Measurements from ENCODE around the gene SLC50A1. TPM values are rescaled to one million over a fixed set of nuclear protein-coding genes. Genes with fewer than 3 reads are reported as not detected.

Gene SLC50A1
- polyA plus RNA-seq, 1 donor (not counting 4 experiments of a cell fraction or from before 2014, with no cell fraction given) = 54.5 TPM

GRCh38 chr1:155127105-155127966, 8.3 kb upstream of the SLC50A1 start, which contains the start of gene EFNA1:
TSS of gene EFNA1 (plus strand) at chr1:155127876. CDS start at chr1:155127978, 102 bp downstream.
- peak within 1 kb of the TSS; percentile 73 for H2AFZ ChIP-seq (ENCODE audit: control insufficient read depth, low read length)
- no peaks in the 10 kb centered on the region for H3K9me3 ChIP-seq (ENCODE audit: control insufficient read depth, low read depth, low read length)
- H3K27ac ChIP-seq (ENCODE audit: control insufficient read depth, insufficient read depth, low read length) = peak within 1 kb of the TSS; percentile 99
- H3K36me3 ChIP-seq (ENCODE audit: control insufficient read depth in 2 of 2, extremely low read depth in 1 of 2, insufficient read depth in 2 of 2, low read length in 2 of 2) = peaks cover 9 to 17% of the 10 kb centered on the region in 2 experiments
- H3K79me2 ChIP-seq (ENCODE audit: control insufficient read depth, insufficient read depth, low read length) = peaks cover 38% of the 10 kb centered on the region
- FAIRE-seq (no peak), DNase-seq (ENCODE audit: low read depth, low spot score) (no peak)
- no peak for TF ChIP-seq CTCF (optimal IDR thresholded peaks at IDR 0.05 in 1 of 3, IDR thresholded peaks at IDR 0.05 in 1 of 3, conservative IDR thresholded peaks at IDR 0.05 in 1 of 3; ENCODE audit: extremely low read depth in 1 of 3, insufficient read depth in 2 of 3, low read length in 3 of 3)
- no peak for TF ChIP-seq EZH2 (IDR thresholded peaks at IDR 0.05; ENCODE audit: low read length)
- H3K4me1 ChIP-seq (ENCODE audit: control insufficient read depth, extremely low read depth, insufficient read depth, low read length) = peaks cover 64% of the 10 kb centered on the region
- peak within 1 kb of the TSS; percentile 88 to 94 (median 89) for H3K4me3 ChIP-seq (ENCODE audit: control insufficient read depth in 2 of 3, extremely low read depth in 1 of 3, insufficient read depth in 2 of 3, low read depth in 1 of 3, low read length in 3 of 3)
- dilution Hi-C loops (cut with MboI; ENCODE audit: extremely low pct_ligation_motif_present, low sequenced_read_pairs) = no loop called here
- H3K9me1 ChIP-seq (ENCODE audit: control insufficient read depth, extremely low read depth, insufficient read depth, low read length) = peaks cover 7% of the 10 kb centered on the region
- H4K20me1 ChIP-seq (ENCODE audit: control insufficient read depth, extremely low read depth, insufficient read depth, low read length) = no peaks in the 10 kb centered on the region
- no peaks in the 10 kb centered on the region for H3K27me3 ChIP-seq (ENCODE audit: control insufficient read depth, extremely low read depth, insufficient read depth, low read length)
- H3K9ac ChIP-seq (ENCODE audit: control insufficient read depth, extremely low read depth, insufficient read depth, low read length) = peak within 1 kb of the TSS; percentile 96
- peak within 1 kb of the TSS; percentile 98 for H3K4me2 ChIP-seq (ENCODE audit: control insufficient read depth, extremely low read depth, insufficient read depth, low read depth, low read length)

GRCh38 chr1:155127967-155128754, 7.5 kb upstream of the SLC50A1 start:
- H3K36me3 ChIP-seq (ENCODE audit: control insufficient read depth in 2 of 2, extremely low read depth in 1 of 2, insufficient read depth in 2 of 2, low read length in 2 of 2) = peaks cover 11 to 18% of the 10 kb centered on the region in 2 experiments
- no peaks in the 10 kb centered on the region for H4K20me1 ChIP-seq (ENCODE audit: control insufficient read depth, extremely low read depth, insufficient read depth, low read length)
- dilution Hi-C loops (cut with MboI; ENCODE audit: extremely low pct_ligation_motif_present, low sequenced_read_pairs) = no loop called here
- no peaks in the 10 kb centered on the region for H3K27me3 ChIP-seq (ENCODE audit: control insufficient read depth, extremely low read depth, insufficient read depth, low read length)
- FAIRE-seq (no peak), DNase-seq (ENCODE audit: low read depth, low spot score) (no peak)
- H3K9me1 ChIP-seq (ENCODE audit: control insufficient read depth, extremely low read depth, insufficient read depth, low read length) = peaks cover 7% of the 10 kb centered on the region
- peak overlapping the region; percentile 88 to 94 (median 89) for H3K4me3 ChIP-seq (ENCODE audit: control insufficient read depth in 2 of 3, extremely low read depth in 1 of 3, insufficient read depth in 2 of 3, low read depth in 1 of 3, low read length in 3 of 3)
- TF ChIP-seq EZH2 (IDR thresholded peaks at IDR 0.05; ENCODE audit: low read length) (no peak), CTCF (optimal IDR thresholded peaks at IDR 0.05 in 1 of 3, IDR thresholded peaks at IDR 0.05 in 1 of 3, conservative IDR thresholded peaks at IDR 0.05 in 1 of 3; ENCODE audit: extremely low read depth in 1 of 3, insufficient read depth in 2 of 3, low read length in 3 of 3) (no peak)
- H3K27ac ChIP-seq (ENCODE audit: control insufficient read depth, insufficient read depth, low read length) = peak overlapping the region; percentile 99
- H3K4me2 ChIP-seq (ENCODE audit: control insufficient read depth, extremely low read depth, insufficient read depth, low read depth, low read length) = peak overlapping the region; percentile 98
- peak overlapping the region; percentile 96 for H3K9ac ChIP-seq (ENCODE audit: control insufficient read depth, extremely low read depth, insufficient read depth, low read length)
- no peak overlapping the region for H2AFZ ChIP-seq (ENCODE audit: control insufficient read depth, low read length)
- peaks cover 38% of the 10 kb centered on the region for H3K79me2 ChIP-seq (ENCODE audit: control insufficient read depth, insufficient read depth, low read length)
- no peaks in the 10 kb centered on the region for H3K9me3 ChIP-seq (ENCODE audit: control insufficient read depth, low read depth, low read length)
- peaks cover 64% of the 10 kb centered on the region for H3K4me1 ChIP-seq (ENCODE audit: control insufficient read depth, extremely low read depth, insufficient read depth, low read length)
